GM18511 (cell line): Measurements from ENCODE around the gene PIEZO2.
A peak's percentile ranks its signal among the peaks of the same experiment; 100 is the strongest.

Source experiments
- ATAC-seq: cut with Tn5 transposase; IDR thresholded peaks from one replicate; pipeline ENCODE4 v1.9.1; 2021; ENCODE audit warnings: mild to moderate bottlenecking, moderate library complexity; ENCODE audit not compliant: unreplicated experiment

Gene PIEZO2

DNA sequence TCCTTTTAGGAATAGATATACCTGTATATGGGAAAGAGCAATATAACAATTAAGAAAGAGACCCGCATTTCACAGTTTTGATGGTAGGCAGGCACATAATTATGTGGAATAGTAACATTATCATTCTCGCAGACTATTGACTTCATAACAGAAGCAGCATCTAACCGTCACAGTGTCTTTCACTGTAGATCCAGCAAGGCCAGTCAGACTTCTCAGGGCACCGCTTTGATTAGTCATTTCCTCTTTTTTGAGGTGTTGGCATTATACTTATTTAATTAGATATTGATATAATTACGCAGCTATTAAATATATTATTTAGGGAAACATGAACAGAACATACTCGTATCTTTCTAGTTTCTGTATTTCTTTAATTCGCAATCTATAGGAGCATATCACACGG lies 447.2 kb downstream of the PIEZO2 start:
- ATAC-seq, result no peak

- no peak for ATAC-seq
Observed at GRCh38 chr18:10690366-10690765, 459.0 kb downstream of the PIEZO2 start.

DNA sequence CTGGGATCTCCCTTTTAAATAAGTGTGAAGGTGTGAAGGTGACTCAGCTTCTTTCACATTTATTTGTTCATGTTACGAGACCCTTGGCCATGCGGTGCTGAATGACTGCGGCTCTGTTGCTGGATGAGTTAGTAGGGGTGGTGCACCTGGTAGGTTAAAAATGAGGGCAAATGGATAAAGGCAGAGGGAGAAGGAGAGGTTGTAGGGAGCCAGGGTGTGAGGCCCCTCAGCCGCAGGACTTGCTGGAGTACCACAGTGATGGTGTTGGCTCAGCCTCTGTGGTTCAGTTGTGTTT lies 459.4 kb downstream of the PIEZO2 start:
- ATAC-seq, result no peak

- no peak for ATAC-seq
Observed at GRCh38 chr18:10689236-10690034, 459.9 kb downstream of the PIEZO2 start.

- no peak for ATAC-seq
Observed at GRCh38 chr18:10688766-10689165, 460.6 kb downstream of the PIEZO2 start.

DNA sequence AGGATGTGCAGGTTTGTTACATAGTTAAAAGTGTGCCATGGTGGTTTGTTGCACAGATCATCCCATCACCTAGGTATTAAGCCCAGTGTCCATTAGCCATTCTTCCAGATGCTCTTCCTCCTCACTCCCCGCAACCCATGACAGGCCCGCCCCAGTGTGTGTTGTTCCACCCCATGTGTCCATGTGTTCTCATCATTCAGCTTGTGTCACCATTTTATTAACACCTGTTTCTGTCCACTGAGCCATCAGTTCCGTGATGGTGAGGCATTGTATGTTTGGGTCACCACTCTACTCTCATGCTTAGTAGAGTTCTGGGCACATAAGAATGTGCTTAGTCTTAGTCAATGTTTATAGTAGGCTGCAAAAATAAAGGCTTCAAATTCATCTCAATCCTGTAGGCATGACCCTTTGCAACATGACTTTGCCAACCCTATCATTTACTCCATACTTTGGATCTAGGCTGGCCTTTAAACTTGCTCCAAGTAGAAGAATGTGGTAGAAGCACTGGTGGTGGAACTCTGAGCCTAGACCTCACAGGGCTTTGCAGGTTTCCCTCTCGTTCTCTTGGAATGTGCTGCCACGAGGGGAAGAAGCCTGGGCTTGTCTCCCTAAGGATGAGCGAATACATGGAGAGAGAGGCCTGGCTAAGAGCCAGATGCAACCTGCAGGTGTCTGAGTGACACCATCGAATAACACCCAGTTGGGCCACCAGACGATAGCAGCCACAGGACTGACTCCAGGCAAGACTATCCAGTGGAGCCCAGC lies 462.0 kb downstream of the PIEZO2 start:
- ATAC-seq, result no peak

GRCh38 chr18:10686308-10686707 lies 463.1 kb downstream of the PIEZO2 start:
- no peak for ATAC-seq

DNA sequence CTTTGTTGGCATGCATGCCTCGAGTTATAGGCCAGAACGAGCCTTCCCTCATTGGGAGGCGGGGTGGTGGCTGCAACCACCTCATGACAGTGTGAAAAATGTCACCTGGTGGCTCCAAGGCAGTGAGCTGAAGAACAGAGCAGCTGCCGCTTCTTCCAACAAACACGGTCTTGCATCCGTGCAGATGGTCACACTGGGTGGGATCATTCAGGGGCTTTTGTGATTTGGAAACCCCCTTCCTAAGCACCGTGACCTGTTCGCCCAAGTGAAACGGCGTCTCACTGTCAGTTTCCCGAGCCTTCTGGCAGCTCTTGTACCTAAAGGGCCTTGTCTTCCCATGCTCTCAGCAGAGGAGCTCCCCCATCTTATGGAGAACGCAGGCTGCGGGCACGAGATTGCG lies 463.9 kb downstream of the PIEZO2 start:
- ATAC-seq, result peak; percentile 71

DNA sequence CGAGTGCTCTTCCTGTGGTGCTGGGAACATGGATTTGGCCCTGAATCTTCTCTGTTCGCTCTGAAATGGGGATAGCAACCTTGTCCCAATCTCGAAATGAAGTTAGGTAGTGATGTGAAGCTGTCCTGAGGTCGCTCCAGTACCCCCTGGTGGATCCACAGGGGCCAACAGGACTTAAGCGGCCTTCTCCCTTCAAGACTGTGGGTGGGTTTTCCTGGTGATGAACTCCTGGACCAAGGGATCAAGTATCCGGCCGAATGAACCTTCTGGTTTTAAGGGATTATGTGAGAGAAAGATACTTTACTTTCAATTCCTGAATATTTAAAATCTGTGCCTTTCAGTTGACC lies 467.0 kb downstream of the PIEZO2 start:
- no peak for ATAC-seq

GRCh38 chr18:10681581-10682367 lies 467.6 kb downstream of the PIEZO2 start:
- ATAC-seq, result no peak

GRCh38 chr18:10680271-10680596 lies 469.1 kb downstream of the PIEZO2 start:
- no peak for ATAC-seq

DNA sequence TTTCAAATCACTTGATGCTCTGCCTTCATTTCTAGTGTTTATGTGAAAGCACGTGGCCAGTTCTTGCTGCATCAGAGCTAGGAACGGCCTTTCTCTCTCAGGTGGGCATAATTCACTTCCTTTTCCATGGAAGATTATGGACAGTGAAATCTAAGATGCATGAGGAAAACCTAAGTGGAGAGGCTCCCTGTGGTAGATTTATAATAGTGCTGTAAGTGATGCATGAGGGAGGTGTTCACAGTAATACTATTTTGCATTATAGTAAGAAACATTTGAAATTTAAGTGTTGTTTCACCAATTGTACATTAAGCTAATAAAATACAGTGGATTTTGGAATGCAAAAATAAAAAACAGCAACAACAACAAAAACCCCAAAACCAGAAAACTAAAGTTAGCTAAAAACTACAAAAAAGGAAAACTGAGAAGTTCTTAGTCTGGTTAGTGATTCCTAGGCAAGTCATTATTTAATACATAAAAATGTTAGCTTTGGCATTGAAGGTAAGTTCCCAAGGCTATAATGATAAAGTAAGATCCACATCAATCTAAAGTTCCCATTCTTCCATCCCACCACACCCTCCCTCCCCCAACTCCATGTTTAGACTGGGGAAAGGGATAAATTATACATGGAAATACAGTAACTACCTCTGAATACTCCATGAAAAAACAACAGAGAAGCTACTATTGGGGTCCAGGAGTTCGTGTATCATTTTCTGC lies 469.7 kb downstream of the PIEZO2 start:
- ATAC-seq, result no peak

DNA sequence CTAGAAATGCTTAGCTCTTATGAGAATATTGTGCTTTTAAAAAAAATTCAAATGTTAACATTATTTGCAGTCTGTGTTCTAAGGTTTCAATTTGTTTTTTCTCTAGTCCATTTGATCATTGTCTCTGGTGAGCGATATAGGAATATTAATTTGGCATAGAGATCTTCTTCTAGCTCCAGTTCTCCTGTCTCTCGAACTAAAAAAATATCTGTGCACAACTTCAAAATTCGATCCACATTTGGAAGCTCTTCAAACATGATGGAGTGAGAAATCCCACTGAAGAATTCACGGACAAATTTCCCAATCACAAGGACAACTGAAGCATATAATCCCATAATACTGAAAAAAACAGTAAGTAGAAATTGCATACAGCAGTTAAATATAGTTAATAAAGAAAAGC lies 477.9 kb downstream of the PIEZO2 start:
- ATAC-seq, result no peak

GRCh38 chr18:10670856-10671255 lies 478.5 kb downstream of the PIEZO2 start:
- ATAC-seq, result no peak

- no peak for ATAC-seq
Observed at GRCh38 chr18:10669441-10670100, 479.8 kb downstream of the PIEZO2 start.

DNA sequence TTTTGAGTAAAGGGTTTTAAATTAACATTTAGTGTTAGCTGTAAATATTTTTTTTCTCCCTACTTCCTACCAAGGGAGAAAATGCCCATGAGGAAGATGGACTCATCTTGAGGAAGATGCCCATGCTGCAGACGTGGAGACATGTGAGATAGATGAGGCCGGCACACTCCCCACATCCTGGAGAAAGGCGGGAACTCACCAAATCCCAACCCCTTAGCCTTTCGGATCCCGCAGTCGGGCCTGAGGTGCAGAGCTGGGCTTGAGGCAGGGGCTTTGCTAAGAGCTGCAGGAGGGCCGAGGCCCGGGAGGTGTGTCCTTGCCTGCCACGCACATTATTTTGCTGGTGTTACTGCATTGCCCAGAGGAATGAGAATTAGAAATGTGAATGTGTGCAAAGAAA lies 485.6 kb downstream of the PIEZO2 start:
- no peak for ATAC-seq

GRCh38 chr18:10661317-10661716 lies 488.1 kb downstream of the PIEZO2 start:
- ATAC-seq, result no peak

DNA sequence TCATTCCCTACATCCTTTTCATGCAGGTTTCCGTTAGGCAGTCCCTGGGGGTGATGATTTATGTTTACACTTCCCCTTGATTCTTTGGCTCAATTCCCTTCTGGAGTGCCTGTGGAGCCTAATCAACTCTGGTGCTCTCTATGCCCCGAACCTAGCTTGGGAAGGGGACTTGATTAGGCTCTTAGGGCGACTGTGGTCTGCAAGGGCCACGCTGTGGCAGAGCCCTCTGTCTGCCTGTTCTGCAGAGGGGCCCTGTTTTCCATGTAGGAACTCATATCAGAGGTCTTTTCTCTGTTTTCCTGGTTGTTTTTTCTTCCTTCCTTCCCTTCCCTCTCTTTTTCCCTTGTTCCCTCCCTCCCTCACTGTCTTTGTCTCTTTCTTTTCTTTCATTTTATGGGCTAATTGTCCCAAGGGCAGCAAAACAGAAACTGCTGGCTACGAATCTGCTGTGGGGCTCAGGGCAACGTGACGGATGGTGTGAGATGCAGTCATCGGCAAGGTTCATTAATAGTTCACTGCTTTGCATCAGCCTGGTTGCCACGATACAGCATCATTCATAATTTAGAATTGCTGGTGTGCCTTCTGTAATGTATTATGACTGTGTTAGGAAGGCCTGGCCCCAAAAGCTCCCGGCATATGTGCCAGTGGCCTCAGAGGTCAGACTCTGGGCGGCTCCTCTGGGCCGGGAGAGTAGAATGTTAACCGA lies 489.0 kb downstream of the PIEZO2 start:
- no peak for ATAC-seq

- ATAC-seq, result no peak
Observed at GRCh38 chr18:10659594-10659993, 489.8 kb downstream of the PIEZO2 start.

DNA sequence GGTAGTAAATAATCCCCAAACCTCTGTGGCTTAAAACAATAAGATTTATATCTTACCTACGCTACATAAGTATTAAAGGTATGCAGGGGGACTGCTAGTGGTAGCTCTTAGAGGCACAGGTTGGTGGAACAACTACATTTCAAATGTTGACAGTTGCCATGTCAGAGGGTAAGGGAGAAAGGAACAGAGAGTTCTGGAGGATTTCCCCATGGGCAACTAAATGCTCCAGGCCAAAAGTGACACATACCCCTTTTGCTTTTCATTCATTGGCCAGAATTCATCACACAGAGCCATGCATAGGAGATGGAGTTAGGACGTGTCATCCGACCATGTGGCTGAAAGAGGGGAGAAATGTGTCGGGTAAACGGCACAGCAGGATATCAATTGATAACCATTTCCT lies 490.4 kb downstream of the PIEZO2 start:
- ATAC-seq, result no peak
